Choroid plexus epithelial cell (primary cell): ENCODE data around the gene OR7A17.

Experiments
- DNase-seq: peaks from one replicate; pipeline ENCODE4 v3.0.0-alpha.2; 2010; ENCODE audit warnings: low read depth
- H3K4me3 ChIP-seq: 2 replicates; pipeline ENCODE4 v1.5.1; 2011; ENCODE audit warnings: low read depth, mild to moderate bottlenecking, control low read depth, low read length, moderate library complexity
- CTCF ChIP-seq: conservative IDR thresholded peaks from 2 replicates; pipeline ENCODE4 v1.5.1; 2011; ENCODE audit warnings: low read depth, mild to moderate bottlenecking, control low read depth, inconsistent platforms, low read length, moderate library complexity

The OR7A17 gene

GRCh38 chr19:14889994-14890642 lies 4.2 kb upstream of the OR7A17 start:
- no peak overlapping the region for H3K4me3 ChIP-seq
- no peak for TF ChIP-seq CTCF
- DNase-seq = no peak

GRCh38 chr19:14871619-14872230 lies 14.2 kb downstream of the OR7A17 start:
- no peak overlapping the region for H3K4me3 ChIP-seq
- TF ChIP-seq CTCF = peak; percentile 55
- DNase-seq = peak; percentile 50

GRCh38 chr19:14868497-14868896 lies 17.4 kb downstream of the OR7A17 start:
- TF ChIP-seq CTCF = no peak
- H3K4me3 ChIP-seq = no peak overlapping the region
- no peak for DNase-seq

- TF ChIP-seq CTCF = no peak
- H3K4me3 ChIP-seq = no peak within 1 kb of the TSS
- DNase-seq = no peak
These were observed 37.1 kb downstream of the OR7A17 start, which contains the start of gene OR7A10 for GRCh38 chr19:14848822-14849221. TSS of gene OR7A10 (minus strand) at chr19:14848922. CDS start at chr19:14841877, 7,045 bp downstream.

GRCh38 chr19:14843578-14843977 lies 42.4 kb downstream of the OR7A17 start:
- peak; percentile 9 for DNase-seq
- TF ChIP-seq CTCF = no peak
- no peak overlapping the region for H3K4me3 ChIP-seq

- DNase-seq = no peak
- H3K4me3 ChIP-seq = no peak overlapping the region
- no peak for TF ChIP-seq CTCF
These were observed 42.8 kb downstream of the OR7A17 start for GRCh38 chr19:14843169-14843568.

GRCh38 chr19:14840206-14840605 lies 45.7 kb downstream of the OR7A17 start:
- TF ChIP-seq CTCF = no peak
- H3K4me3 ChIP-seq = no peak overlapping the region
- peak; percentile 27 for DNase-seq
